Measurements from ENCODE around the gene ARID4B.
"Not testable (repeated sequence)": the region's sequence is repeated elsewhere in the genome, so short reads cannot be mapped to it uniquely, and the experiment has no call there.

ARID4B gene

DNA sequence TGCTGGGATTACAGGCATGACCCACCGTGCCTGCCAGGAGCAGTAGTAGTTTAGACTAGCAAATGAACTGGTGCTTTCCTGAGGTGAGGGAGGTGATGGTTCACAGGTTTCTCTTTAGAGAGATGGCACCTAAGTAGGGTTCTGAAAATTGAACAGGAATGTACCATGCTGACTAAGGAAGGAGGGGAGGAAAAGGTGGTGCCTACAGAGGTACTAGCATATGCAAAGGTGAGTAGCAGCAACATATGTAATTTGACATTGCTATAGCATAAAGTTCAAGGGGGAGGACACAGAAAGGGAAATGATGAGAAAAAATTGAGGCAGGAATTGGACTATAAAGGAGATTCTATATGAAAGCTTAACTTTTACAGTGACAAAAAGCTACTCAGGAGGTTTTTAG lies 101.0 kb downstream of the ARID4B start:
- DNase-seq (ENCODE audit: low spot score) = no peak

DNA sequence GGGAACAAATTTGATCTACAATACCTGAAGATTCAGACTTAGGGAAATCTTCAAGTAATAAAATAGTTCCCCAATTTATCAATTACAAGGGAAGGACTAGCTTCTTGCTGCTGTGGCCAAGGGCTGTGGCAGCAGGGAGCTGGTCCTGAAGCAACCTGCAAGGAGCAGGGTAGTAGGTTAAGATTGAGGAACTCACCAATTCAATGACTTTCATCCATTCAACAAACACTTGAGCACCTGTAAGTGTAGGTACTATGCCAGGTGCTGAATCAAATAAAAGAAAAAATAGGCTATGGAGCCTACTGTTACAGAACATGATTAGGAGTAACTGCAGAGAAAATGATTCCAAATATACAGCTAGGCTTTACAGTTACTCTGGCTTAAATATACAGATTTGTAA lies 102.7 kb downstream of the ARID4B start:
- no peak for DNase-seq (ENCODE audit: low spot score)

DNA sequence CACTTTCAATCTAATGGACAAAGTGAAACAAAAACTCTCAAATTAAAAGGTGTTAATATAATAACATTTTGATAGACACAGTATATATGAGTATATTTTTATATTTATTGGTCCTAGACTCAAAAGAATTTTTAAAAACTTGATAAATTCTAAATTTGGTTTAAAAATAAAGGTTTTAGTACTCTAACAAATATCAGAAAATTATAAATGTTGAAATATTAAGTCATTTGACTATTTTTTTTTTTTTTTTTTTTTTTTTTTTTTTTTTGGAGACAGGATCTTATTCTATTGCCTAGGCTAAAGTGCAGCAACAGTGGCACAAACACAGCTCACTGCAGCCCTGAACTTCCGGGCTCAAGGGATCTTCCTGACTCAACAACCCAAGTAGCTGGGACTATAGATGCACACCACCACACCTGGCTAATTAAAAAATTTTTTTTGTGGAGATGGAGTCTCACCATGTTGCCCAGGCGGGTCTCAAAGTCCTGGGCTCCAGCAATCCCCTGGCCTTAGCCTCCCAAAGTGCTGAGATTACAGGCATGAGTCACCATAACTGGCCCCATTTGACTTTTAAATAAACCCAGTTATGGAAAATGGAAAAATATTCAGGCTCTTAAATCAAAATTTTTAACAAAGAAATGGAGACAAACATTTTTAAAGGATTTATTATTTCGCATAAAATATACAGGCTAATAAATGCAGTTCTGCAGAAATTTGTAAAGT lies 106.2 kb downstream of the ARID4B start:
- DNase-seq (ENCODE audit: low spot score) = no peak

DNA sequence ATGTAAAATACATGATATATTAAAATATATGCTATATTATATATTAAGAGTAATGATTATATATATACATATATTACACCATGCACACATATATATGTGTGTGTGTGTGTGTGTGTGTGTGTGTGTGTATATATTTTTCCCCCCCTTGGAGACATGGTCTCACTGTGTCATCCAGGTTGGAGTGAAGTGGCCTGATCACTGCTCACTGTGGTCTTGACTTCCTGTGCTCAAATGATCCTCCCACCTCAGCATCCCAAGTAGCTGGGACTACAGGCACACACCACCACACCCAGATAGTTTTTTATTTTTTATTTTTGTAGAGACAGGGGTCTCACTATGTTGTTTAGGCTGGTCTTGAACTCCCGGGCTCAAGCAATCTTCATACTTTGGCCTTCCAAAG lies 112.5 kb downstream of the ARID4B start:
- no peak for DNase-seq (ENCODE audit: low spot score)

DNA sequence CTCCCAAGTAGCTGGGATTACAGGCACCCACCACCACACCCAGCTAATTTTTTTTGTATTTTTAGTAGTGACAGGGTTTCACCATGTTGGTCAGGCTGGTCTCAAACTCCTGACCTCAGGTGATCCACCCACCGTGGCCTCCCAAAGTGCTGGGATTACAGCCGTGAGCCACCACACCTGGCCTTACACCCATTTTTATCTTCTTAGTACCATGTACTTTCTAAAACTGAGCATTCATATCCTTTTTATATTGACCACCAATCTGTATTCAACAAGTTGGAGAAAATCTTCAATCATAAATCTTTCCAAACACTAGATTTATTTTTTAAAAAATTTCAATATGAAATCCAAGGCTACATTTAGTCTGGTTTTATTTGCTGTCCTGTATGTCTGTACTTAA lies 113.0 kb downstream of the ARID4B start:
- DNase-seq (ENCODE audit: low spot score) = not testable (repeated sequence)

DNA sequence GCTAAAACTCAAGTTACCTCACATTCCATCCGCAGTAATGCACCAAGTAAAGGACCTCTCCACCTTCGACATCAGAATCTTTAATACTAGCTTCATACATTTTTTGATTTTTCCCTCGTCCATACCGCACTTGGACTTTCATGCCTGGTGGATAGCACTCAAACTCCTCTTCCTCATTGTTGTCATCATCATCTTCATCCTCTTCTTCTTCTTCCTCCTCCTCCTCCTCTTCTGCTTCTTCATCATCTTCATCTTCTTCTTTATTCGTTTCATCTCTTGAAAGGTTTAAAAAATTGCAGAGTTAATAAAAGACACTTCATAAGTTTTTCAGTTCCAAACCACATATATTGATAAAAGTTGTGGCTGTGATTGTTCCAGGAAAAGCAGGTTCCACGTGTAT lies 114.2 kb downstream of the ARID4B start:
- DNase-seq (ENCODE audit: low spot score) = no peak

DNA sequence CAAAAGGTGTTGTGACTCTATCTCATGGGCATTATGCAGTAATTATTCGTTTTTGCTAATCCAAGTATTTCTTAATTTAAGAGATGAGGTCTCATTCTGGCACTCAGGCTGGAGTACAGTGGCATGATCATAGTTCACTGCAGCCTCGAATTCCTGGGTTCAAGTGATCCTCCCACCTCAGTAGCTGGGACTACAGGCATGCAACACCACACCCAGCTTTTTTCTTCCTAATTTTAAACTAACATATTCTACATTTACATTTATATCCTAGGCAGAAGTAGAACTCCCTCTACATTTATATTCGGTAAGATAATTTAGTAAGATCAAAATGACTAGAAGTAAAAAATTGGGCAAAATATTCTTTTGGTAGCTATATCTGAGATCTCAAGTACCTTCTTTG lies 116.5 kb downstream of the ARID4B start:
- no peak for DNase-seq (ENCODE audit: low spot score)

DNA sequence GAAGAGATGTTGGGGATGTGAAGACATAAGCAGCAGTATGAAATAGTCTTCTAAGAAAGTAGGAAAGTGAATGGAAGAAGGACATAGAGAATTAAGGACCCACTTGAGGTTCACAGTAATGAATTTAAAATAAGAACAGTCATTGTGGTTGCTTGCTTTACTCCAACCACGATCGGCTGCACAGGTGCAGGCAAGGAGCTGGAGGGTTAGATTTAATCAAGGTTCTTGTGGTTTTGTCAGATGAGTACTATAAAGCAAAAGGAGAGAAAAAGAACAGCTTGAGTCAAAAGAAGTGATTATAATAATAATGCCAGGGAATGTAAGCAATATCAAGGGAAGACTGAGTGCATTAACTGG lies 120.8 kb downstream of the ARID4B start:
- DNase-seq (ENCODE audit: low spot score) = peak; percentile 31

DNA sequence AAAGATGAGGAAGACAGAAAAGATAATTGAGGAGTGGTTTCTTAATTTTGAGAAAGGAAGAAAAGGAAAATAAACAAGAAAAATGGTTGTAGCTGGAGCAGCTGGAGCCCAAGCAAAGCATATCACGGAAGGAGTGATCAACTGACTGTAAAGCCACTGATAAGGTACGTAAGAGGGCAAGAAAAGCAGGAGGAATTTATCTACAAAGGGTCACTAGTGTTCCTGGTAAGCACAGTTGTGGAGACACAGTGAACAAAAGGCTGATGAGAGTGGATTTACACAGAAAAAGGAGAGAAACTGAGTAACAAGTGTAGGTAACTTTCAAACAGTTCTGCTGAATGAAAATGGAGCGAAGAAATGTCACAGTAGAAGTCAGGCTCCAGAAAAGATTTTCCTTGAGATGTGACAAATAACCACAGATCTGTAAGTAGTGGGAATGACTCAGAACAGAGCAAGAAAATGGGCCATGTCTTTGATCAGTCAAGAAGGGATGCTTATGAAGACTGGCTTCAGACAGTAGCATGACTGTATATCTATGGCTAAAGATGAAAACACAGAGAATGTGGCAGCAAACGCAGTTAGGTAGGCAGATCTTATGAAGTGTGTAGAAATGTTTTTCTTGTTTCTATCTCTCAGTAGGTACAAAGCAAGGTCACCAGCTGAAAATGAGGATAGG lies 121.3 kb downstream of the ARID4B start:
- DNase-seq (ENCODE audit: low spot score) = no peak

DNA sequence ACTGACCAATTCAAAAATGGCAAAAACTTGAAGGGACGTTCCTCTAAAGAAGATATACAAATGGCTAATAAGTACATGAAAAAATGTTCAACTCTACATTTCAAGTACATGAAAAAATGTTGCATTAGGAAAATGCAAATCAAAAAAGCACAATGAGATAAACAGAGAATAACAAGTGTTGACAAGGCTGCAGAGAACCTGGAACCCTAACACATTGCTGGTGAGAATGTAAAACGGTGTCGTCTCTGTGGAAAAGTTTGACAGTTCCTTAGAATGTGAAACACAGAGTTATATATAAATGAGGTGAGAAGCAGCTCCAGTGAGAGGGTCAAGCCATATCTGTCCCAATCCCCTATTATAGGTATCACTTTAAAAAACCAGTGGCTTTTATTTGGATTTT lies 122.3 kb downstream of the ARID4B start:
- DNase-seq (ENCODE audit: low spot score) = no peak

DNA sequence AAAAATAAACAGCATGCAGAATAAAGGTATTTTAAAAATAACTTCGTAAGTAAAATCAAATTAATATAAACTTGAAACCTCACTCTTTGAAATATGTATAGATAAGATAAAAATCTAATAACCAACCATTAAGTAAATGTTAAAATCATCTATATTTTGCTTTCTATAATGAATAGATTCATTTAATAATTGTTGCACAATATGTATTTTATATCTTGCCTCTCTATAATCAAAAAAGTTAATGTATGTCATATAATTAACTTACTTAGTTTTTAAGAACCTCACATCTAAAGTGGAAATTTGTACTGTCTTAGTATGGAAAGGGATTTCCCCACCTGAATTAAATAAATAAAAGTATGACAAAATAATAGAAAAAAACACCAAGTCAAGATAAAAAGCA lies 124.6 kb downstream of the ARID4B start:
- no peak for DNase-seq (ENCODE audit: low spot score)

DNA sequence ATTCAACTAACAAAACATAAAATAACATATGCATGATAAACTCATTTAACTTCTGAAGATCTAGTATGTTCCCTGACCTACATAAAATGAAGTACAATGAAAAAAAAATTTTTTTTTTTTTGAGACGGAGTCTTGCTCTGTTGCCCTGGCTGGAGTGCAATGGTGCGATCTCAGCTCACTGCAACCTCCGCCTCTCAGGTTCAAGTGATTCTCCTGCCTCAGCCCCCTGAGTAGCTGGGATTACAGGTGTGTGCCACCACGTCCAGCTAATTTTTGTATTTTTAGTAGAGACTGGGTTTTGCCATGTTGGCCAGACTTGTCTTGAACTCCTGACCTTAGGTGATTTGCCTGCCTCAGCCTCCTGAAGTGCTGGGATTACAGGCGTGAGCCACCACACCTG lies 125.5 kb downstream of the ARID4B start:
- DNase-seq (ENCODE audit: low spot score) = not testable (repeated sequence)

DNA sequence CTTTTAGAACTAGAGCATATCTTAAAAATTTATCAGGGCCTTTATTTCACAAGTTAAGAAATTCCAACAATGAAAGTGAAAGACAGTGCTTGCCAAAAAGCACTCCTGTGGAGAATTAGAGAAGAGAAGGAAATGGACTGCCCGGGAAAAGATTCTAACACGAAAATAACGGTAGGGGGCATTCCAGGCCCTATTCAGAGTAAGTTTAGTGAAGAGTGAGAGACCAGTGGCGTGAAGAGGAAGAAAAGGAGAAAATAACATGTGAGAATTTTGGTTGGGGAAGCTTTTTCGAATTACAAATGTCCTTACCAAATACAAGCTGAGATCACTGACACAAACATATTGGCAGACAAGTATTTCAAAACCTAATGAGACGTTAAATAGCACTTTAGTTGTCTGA lies 128.5 kb downstream of the ARID4B start:
- no peak for DNase-seq (ENCODE audit: low spot score)

DNA sequence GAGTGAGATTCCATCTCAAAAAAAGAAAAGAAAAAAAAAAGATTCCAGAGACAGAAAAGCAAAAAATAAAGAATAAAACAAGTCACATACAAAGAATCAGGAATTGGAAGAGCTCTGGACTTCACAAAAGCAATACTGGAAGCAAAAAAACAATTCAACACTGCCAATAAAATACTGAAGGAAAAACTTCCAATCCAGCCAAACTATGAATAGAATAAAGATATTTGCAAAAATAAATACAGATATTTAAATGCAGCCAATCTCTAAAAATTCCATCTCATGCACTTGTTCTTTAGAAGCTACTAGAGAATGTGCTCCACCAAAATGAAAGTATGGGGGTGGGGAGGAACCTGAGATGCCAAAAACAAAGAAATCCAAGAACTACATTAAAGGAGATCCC lies 137.5 kb downstream of the ARID4B start:
- DNase-seq (ENCODE audit: low spot score) = no peak

DNA sequence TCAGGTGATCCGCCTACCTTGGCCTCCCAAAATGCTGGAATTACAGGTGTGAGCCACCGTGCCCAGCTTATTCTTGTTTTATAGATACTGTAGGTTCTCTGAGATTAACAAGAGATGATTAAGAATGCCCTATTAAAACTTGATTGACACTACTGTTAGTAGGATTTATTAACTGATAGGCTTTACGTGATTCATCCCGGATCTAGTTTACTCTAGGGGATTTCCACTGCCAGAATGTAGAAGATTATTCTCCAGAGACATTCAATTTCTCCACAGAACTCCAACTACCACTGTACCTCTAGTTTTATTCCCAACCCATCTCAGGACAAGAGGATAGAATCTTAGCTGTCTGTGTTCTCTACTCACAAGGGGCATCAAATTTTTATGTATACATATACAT lies 140.7 kb downstream of the ARID4B start:
- DNase-seq (ENCODE audit: low spot score) = no peak

DNA sequence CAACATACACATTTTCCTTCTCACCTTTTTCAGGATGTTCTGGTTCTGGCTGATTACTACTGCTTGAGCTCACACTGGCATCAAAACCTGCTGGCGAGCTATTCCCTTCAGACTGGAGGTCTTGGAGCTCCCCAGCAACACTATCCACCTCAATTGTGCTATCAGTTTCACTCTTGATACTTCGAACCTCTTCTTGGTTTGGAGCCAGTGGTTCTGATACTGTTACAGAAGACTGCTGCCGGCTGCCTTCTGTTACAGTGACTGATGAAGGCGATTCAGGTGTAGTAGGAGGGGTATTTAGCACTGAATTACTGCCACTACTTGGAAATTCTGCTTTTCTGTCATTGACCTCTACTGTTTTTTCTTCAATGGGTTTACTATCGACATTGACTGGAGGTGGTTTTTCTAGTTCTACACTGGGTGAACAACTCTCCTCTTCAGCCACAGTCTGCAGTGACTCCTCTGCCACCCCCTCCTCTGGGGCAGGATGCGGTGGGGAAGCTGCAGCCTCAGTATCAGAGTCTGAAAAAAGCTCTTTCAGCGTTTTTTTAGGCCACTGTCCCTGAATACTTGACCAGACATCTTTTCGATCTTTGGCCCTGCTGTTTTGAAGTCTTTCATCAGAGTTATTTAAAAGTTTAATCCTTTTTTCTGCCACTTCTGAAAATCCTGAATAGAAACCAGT lies 146.3 kb downstream of the ARID4B start:
- no peak for DNase-seq (ENCODE audit: low spot score)

DNA sequence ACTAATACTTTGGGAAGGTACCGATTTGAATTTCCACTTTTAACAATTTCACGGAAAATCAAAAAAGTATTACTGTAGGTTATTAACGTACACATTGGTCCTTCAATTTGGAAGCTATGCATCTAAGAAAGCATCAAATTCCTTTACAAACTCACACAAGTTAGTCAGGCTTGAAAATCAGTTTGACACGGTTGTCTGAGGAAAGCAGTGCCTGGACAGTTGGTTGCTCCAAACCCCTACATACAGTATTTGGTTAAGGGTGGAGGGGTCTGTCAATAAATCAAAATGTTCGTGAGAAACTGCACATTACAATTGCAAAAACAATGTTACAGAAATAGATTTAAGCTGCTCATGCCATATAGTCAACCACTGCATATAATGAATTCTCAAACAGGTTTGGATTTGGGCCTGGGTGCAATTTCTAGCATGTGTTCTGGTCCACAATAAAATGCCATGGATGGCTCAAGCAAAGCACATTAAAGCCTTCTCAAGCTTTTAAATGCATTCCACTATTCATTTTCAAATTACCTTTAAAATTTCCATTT lies 147.0 kb downstream of the ARID4B start:
- no peak for DNase-seq (ENCODE audit: low spot score)

DNA sequence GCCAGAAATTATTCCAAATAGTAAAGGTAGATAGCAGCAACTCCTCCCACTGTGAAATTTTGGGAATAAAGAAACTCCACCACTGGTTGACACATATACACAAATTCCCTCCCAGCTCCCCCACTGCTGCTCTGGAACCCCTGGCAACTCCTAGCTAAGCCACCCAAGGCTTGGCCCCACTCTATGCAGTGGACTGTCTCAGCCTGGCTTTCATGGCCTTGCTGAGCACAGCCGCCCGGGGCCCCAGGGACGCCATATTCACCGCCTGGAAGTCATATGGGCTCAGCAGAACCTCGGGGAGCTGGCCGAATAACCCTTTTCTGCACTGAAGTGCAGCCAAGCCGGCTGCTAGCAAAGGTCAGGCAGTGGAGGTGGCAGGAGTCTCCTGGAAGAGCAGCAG lies 151.5 kb downstream of the ARID4B start:
- no peak for DNase-seq (ENCODE audit: low spot score)

DNA sequence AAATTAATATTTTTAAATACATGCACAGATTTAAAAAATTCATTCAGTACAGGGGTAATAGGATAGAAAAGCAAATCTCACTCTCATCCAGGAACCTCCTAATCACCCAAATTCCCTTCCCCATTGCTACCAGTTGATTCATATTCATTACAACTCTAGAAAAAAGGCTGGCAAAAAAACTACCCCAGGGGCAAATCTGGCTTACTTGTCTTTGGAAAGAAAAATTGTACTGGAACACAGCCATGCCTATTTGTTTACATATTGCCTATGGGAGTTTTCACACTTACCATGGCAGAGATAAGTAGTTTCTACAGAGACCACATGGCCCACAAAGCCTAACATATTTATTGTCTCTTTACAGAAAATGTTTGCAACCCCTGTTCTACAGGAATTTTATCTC lies 158.0 kb downstream of the ARID4B start:
- DNase-seq (ENCODE audit: low spot score) = no peak

DNA sequence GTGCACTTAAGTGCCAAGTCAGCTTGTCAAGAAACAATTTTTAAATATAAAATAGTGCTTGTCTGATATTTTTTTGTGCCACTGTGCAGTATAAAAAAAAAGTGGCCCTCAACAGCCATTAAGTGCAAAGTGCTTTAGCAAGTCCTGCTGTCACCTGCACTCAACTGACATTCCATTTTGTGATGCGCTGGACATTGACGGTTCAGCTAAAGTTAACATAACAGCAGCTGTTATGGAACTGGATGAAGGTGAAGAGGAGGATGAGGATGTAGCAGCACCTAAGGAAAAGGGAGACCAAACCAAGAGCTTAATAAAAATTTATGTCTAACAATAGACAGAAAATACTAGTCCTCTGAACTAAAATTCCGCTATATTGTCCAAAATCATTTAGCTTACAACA lies 159.6 kb downstream of the ARID4B start:
- no peak for DNase-seq (ENCODE audit: low spot score)

DNA sequence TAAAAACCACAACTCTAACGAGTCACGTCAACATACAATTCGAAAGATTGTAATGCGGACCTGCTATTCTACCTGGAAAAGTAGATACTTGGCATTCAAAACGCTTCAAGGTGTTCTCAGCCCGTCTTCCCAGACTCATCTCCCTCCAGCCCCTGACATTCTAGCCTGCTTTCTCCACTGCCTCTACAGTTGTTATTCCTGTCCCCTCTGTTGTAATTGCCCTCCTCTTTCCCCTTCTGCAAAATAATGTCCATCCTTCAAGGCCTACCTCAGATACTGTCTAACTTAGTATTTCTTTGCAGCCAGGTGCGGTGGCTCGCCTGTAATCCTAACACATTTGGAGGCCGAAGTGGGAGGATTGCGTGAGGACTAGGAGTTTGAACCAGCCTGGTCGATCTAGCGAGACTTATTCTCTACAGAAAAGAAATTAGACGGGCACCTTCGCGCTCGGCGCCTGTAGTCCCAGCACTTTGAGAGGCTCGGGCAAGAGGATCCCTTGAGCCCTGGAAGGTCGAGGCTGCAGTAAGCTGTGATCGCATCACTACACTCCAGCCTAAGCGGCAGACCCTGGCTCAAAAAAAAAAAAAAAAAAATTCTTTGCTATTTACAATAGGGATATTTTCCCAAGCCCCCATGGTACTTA lies 166.2 kb downstream of the ARID4B start:
- DNase-seq (ENCODE audit: low spot score) = no peak

DNA sequence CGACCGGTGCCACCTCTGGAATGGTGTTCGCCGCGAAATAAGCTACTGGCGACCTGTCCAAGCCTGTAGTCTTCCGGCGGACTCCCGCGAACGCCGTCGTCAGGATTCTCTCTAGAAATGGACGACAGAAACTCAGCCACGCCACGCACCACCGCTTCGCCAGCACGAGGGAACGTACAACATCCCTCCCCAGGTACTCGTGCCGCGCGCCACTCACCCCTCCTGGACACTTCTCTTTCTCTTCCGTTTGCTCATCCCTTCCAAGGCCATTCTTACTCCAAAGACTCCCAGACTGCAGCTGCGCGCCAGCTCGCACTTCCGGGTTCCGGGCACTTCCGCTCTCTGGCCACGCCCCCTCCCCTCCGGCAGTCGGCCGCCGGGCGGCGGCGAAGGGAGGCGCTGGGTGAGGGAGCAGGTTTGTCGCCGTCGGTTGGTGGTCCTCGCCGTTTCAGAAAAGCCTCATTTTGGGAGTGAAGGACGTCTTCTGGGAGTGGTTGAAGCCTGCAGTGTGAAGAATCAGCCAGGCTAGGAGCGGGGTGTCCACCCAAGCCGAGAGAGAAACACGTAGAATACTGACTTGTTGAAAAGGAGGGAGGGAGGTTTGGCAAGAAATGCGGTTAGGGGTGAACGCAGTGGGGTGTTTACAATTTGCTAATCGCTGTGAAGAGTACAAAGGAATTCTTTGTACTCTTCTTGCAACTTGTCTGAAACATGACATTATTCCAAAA lies 166.9 kb downstream of the ARID4B start, which contains the start of gene RBM34:
TSS of gene RBM34 (minus strand) at position 294 of the 728 bp plus-strand sequence. CDS start at position 270, 24 bp downstream.
- peak; percentile 94 for DNase-seq (ENCODE audit: low spot score)

All from NAMALWA (cell line).